Transverse colon (tissue), 4 donors: Measurements from ENCODE around the gene CELA2B.

Experiments
- CTCF ChIP-seq, 5 experiments: fragments of 200-600 bp in 3 of 5; fragments of 450-650 bp in 2 of 5; sonication (generic) in 3 of 5; IDR thresholded peaks; 1 replicate in 2 of 5; 2 replicates in 3 of 5; pipeline ENCODE4 v1.5.1; 2016 to 2017; ENCODE audit warnings: antibody characterized with exemption in 5 of 5, inconsistent platforms in 3 of 5, mild to moderate bottlenecking in 2 of 5, moderate library complexity in 1 of 5
- POLR2A ChIP-seq: fragments of 450-650 bp; IDR thresholded peaks from one replicate; pipeline ENCODE4 v1.6.1; 2016; ENCODE audit warnings: antibody characterized with exemption, mild to moderate bottlenecking, moderate library complexity
- POLR2AphosphoS5 ChIP-seq, 3 donors: sonication (generic); formaldehyde crosslinking; IDR thresholded peaks; one replicate each; pipeline ENCODE4 v1.6.1; 2016; ENCODE audit warnings: antibody characterized with exemption in 3 of 3

- TF ChIP-seq CTCF (IDR thresholded peaks at IDR 0.05) (no peak), POLR2A (no peak), POLR2AphosphoS5 (IDR thresholded peaks at IDR 0.05) (no peak)
These were observed 55.8 kb downstream of the CELA2B start for GRCh38 chr1:15531682-15532081.
